GM23338 (cell line): Measurements from ENCODE around the gene KRT32. TPM values are rescaled to one million over a fixed set of nuclear protein-coding genes. Genes with fewer than 3 reads are reported as not detected.

Experiments used
- ATAC-seq: fragments of 200-7000 bp; cut with Tn5 transposase; 3 replicates; pipeline ENCODE4 v1.9.1; 2020
- DNase-seq: peaks from one replicate; pipeline ENCODE4 v3.0.0-alpha.2; 2015; ENCODE audit warnings: low spot score
- H2AFZ ChIP-seq: fragments of 200-600 bp; sonication (generic); 2 replicates; pipeline ENCODE4 v1.8.0; 2016; ENCODE audit warnings: antibody characterized with exemption, mild to moderate bottlenecking, moderate library complexity
- H3F3A ChIP-seq: fragments of 200-600 bp; sonication (generic); replicated peaks from 2 replicates; pipeline ENCODE4 v1.8.0; 2017; ENCODE audit warnings: antibody characterized with exemption, mixed run types, low read depth
- H3K27ac ChIP-seq: fragments of 200-600 bp; sonication (generic); 2 replicates; pipeline ENCODE4 v1.6.1; 2016; ENCODE audit warnings: low read depth
- H3K27me3 ChIP-seq: fragments of 200-600 bp; sonication (generic); 2 replicates; pipeline ENCODE4 v1.8.0; 2016; ENCODE audit warnings: mild to moderate bottlenecking, mixed run types, moderate library complexity; ENCODE audit not compliant: insufficient read depth
- H3K36me3 ChIP-seq: fragments of 200-600 bp; sonication (generic); 2 replicates; pipeline ENCODE4 v1.8.0; 2016; ENCODE audit warnings: mild to moderate bottlenecking; ENCODE audit not compliant: insufficient read depth
- H3K4me1 ChIP-seq: fragments of 200-600 bp; sonication (generic); 2 replicates; pipeline ENCODE4 v1.8.0; 2016; ENCODE audit warnings: mild to moderate bottlenecking, moderate library complexity; ENCODE audit not compliant: insufficient read depth
- H3K4me2 ChIP-seq: fragments of 200-600 bp; sonication (generic); 2 replicates; pipeline ENCODE4 v1.7.1; 2017; ENCODE audit warnings: mixed run types
- H3K4me3 ChIP-seq: fragments of 200-600 bp; sonication (generic); 2 replicates; pipeline ENCODE4 v1.6.1; 2016; ENCODE audit warnings: mixed run types
- H3K79me2 ChIP-seq: fragments of 200-600 bp; sonication (generic); replicated peaks from 2 replicates; pipeline ENCODE4 v1.8.0; 2017; ENCODE audit warnings: mild to moderate bottlenecking; ENCODE audit not compliant: insufficient read depth
- H3K9me2 ChIP-seq: fragments of 200-600 bp; sonication (generic); 2 replicates; pipeline ENCODE4 v1.8.0; 2017; ENCODE audit not compliant: insufficient read depth
- H4K20me1 ChIP-seq: fragments of 200-600 bp; sonication (generic); replicated peaks from 2 replicates; pipeline ENCODE4 v1.8.0; 2017; ENCODE audit warnings: mild to moderate bottlenecking; ENCODE audit not compliant: insufficient read depth
- H3K27ac Mint-ChIP-seq: 2 replicates; pipeline ENCODE4 v1.8.0; 2020; ENCODE audit warnings: inconsistent platforms, mild to moderate bottlenecking, moderate library complexity, mixed read lengths
- H3K27me3 Mint-ChIP-seq: 3 replicates; pipeline ENCODE4 v1.8.0; 2022; ENCODE audit warnings: low read depth, mild to moderate bottlenecking, moderate library complexity, mixed read lengths, inconsistent platforms; ENCODE audit not compliant: insufficient read depth, poor library complexity
- H3K36me3 Mint-ChIP-seq: 3 replicates; pipeline ENCODE4 v1.8.0; 2021; ENCODE audit warnings: low read depth, mild to moderate bottlenecking, inconsistent platforms, moderate library complexity, mixed read lengths
- H3K4me1 Mint-ChIP-seq: 3 replicates; pipeline ENCODE4 v1.8.0; 2020; ENCODE audit warnings: mild to moderate bottlenecking, inconsistent platforms, mixed read lengths
- H3K4me3 Mint-ChIP-seq: 3 replicates; pipeline ENCODE4 v1.8.0; 2021; ENCODE audit warnings: moderate library complexity, mild to moderate bottlenecking, inconsistent platforms, mixed read lengths
- H3K9me3 Mint-ChIP-seq: 3 replicates; pipeline ENCODE4 v1.8.0; 2020; ENCODE audit warnings: moderate library complexity, mild to moderate bottlenecking, inconsistent platforms, mixed read lengths
- EZH2phosphoT487 ChIP-seq: fragments of 200-600 bp; sonication (generic); IDR thresholded peaks from one replicate; pipeline ENCODE4 v1.8.1; 2018; ENCODE audit warnings: antibody characterized with exemption; ENCODE audit not compliant: unreplicated experiment
- NANOG ChIP-seq: IDR thresholded peaks from 2 replicates; pipeline ENCODE4 v1.6.1; 2016; ENCODE audit warnings: antibody characterized with exemption, borderline replicate concordance
- POLR2AphosphoS5 ChIP-seq: IDR thresholded peaks from 2 replicates; pipeline ENCODE4 v1.6.1; 2016; ENCODE audit warnings: antibody characterized with exemption, low read depth
- STAT1 ChIP-seq: IDR thresholded peaks from one replicate; pipeline ENCODE4 v1.6.1; 2016; ENCODE audit warnings: antibody characterized with exemption; ENCODE audit not compliant: unreplicated experiment
- ZNF331 ChIP-seq: fragments of 250-450 bp; sonication (Bioruptor Pico); IDR thresholded peaks from 2 replicates; pipeline ENCODE4 v1.5.0; 2020; ENCODE audit warnings: low read depth, mild to moderate bottlenecking, moderate library complexity
- polyA plus RNA-seq: library from polyadenylated mRNA; unstranded; fragments of >200 nt; fragmentation: Nextera tagmentation; extraction: Ambion mirVana; gene quantifications from 2 replicates; pipeline ENCODE4 v1.2.1, GENCODE V29; 2016
- total RNA-seq: library from RNA; depleted of rRNA; stranded (reverse); fragments of >200 nt; shearing (Covaris generic); gene quantifications from 2 replicates; pipeline ENCODE4 v1.2.3, GENCODE V29; 2014
- TF ChIP-seq, protein P1 (sequence below): fragments of 250-450 bp; sonication (Bioruptor Pico); IDR thresholded peaks from 2 replicates; pipeline ENCODE4 v1.5.0; 2020; ENCODE audit warnings: mild to moderate bottlenecking, moderate library complexity
- TF ChIP-seq, protein P2 (sequence below), 2 experiments: fragments of 200-600 bp in 1 of 2; sonication (generic) in 1 of 2; conservative IDR thresholded peaks; 2 replicates each; pipeline versions ENCODE4 v1.5.1 to v1.6.1; 2016 to 2017; ENCODE audit warnings: antibody characterized with exemption in 2 of 2, low read depth in 2 of 2, mild to moderate bottlenecking in 2 of 2, moderate library complexity in 1 of 2

The KRT32 gene
- total and polyA plus RNA-seq, 2 experiments from 2014 or later: not detected

DNA sequence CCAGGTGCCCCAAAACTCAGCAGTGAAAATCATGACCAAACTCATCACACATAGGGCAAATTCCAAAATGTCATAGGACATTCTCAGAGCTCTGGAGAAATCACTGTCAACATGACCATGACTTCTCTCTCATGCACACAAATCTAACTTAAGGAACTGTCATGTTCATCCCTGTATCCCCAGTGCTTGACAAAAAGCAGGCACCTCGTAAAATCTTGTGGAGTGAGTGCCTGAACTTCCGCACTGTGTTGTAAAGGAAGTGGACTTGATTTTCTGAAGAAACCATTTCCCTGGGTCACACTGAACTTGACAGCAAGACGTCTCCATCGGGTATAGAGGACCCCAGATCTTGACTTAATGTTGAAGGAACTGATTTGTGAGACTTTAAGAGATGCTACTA is 45.6 kb downstream of the KRT32 start (continued):
- TF ChIP-seq, protein P1, sequence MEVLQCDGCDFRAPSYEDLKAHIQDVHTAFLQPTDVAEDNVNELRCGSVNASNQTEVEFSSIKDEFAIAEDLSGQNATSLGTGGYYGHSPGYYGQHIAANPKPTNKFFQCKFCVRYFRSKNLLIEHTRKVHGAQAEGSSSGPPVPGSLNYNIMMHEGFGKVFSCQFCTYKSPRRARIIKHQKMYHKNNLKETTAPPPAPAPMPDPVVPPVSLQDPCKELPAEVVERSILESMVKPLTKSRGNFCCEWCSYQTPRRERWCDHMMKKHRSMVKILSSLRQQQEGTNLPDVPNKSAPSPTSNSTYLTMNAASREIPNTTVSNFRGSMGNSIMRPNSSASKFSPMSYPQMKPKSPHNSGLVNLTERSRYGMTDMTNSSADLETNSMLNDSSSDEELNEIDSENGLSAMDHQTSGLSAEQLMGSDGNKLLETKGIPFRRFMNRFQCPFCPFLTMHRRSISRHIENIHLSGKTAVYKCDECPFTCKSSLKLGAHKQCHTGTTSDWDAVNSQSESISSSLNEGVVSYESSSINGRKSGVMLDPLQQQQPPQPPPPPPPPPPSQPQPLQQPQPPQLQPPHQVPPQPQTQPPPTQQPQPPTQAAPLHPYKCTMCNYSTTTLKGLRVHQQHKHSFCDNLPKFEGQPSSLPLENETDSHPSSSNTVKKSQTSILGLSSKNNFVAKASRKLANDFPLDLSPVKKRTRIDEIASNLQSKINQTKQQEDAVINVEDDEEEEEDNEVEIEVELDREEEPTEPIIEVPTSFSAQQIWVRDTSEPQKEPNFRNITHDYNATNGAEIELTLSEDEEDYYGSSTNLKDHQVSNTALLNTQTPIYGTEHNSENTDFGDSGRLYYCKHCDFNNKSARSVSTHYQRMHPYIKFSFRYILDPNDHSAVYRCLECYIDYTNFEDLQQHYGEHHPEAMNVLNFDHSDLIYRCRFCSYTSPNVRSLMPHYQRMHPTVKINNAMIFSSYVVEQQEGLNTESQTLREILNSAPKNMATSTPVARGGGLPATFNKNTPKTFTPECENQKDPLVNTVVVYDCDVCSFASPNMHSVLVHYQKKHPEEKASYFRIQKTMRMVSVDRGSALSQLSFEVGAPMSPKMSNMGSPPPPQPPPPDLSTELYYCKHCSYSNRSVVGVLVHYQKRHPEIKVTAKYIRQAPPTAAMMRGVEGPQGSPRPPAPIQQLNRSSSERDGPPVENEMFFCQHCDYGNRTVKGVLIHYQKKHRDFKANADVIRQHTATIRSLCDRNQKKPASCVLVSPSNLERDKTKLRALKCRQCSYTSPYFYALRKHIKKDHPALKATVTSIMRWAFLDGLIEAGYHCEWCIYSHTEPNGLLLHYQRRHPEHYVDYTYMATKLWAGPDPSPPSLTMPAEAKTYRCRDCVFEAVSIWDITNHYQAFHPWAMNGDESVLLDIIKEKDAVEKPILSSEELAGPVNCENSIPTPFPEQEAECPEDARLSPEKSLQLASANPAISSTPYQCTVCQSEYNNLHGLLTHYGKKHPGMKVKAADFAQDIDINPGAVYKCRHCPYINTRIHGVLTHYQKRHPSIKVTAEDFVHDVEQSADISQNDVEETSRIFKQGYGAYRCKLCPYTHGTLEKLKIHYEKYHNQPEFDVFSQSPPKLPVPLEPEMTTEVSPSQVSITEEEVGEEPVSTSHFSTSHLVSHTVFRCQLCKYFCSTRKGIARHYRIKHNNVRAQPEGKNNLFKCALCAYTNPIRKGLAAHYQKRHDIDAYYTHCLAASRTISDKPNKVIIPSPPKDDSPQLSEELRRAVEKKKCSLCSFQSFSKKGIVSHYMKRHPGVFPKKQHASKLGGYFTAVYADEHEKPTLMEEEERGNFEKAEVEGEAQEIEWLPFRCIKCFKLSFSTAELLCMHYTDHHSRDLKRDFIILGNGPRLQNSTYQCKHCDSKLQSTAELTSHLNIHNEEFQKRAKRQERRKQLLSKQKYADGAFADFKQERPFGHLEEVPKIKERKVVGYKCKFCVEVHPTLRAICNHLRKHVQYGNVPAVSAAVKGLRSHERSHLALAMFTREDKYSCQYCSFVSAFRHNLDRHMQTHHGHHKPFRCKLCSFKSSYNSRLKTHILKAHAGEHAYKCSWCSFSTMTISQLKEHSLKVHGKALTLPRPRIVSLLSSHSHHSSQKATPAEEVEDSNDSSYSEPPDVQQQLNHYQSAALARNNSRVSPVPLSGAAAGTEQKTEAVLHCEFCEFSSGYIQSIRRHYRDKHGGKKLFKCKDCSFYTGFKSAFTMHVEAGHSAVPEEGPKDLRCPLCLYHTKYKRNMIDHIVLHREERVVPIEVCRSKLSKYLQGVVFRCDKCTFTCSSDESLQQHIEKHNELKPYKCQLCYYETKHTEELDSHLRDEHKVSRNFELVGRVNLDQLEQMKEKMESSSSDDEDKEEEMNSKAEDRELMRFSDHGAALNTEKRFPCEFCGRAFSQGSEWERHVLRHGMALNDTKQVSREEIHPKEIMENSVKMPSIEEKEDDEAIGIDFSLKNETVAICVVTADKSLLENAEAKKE: no peak
- TF ChIP-seq ZNF331 (CRISPR knock-in tag) (no peak), POLR2AphosphoS5 (no peak), NANOG (no peak)
- TF ChIP-seq, protein P2, sequence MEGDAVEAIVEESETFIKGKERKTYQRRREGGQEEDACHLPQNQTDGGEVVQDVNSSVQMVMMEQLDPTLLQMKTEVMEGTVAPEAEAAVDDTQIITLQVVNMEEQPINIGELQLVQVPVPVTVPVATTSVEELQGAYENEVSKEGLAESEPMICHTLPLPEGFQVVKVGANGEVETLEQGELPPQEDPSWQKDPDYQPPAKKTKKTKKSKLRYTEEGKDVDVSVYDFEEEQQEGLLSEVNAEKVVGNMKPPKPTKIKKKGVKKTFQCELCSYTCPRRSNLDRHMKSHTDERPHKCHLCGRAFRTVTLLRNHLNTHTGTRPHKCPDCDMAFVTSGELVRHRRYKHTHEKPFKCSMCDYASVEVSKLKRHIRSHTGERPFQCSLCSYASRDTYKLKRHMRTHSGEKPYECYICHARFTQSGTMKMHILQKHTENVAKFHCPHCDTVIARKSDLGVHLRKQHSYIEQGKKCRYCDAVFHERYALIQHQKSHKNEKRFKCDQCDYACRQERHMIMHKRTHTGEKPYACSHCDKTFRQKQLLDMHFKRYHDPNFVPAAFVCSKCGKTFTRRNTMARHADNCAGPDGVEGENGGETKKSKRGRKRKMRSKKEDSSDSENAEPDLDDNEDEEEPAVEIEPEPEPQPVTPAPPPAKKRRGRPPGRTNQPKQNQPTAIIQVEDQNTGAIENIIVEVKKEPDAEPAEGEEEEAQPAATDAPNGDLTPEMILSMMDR (conservative IDR thresholded peaks at IDR 0.05; ENCODE audit: low read depth in 2 of 2): no peak

- H3K79me2 ChIP-seq: no peaks in the 10 kb centered on the region
- no peak overlapping the region for H2AFZ ChIP-seq
- no peaks in the 10 kb centered on the region for H3K4me1 ChIP-seq
- H4K20me1 ChIP-seq: no peaks in the 10 kb centered on the region
- Mint-ChIP-seq H3K4me3 (no peak overlapping the region), H3K36me3 (no peaks in the 10 kb centered on the region), H3K27me3 (peaks cover 1% of the 10 kb centered on the region), H3K4me1 (peaks cover 8% of the 10 kb centered on the region), H3K9me3 (no peaks in the 10 kb centered on the region), H3K27ac (no peak overlapping the region)
- no peak for ATAC-seq
- no peak overlapping the region for H3K27ac ChIP-seq
- H3K9me2 ChIP-seq: peaks cover 4% of the 10 kb centered on the region; the same call in 1 of the 2 replicates
- H3K4me3 ChIP-seq: no peak overlapping the region
- no peaks in the 10 kb centered on the region for H3K36me3 ChIP-seq
- no peak overlapping the region for H3K4me2 ChIP-seq
- H3K27me3 ChIP-seq: no peaks in the 10 kb centered on the region
- no peak for DNase-seq
- H3F3A ChIP-seq: no peaks in the 10 kb centered on the region
- TF ChIP-seq, protein P2 (conservative IDR thresholded peaks at IDR 0.05; ENCODE audit: low read depth in 2 of 2): no peak
- no peak for TF ChIP-seq NANOG
- TF ChIP-seq STAT1: no peak
- no peak for TF ChIP-seq EZH2phosphoT487
- TF ChIP-seq ZNF331 (CRISPR knock-in tag): no peak
Observed at GRCh38 chr17:41421116-41421515, 46.1 kb downstream of the KRT32 start.
